Measurements from ENCODE around the gene NFATC2.

Gene NFATC2

GRCh38 chr20:51360451-51361201 lies 181.9 kb downstream of the NFATC2 start:
- H3K4me3 ChIP-seq (ENCODE audit: low read depth, low read length), result no peak overlapping the region
- no peak for TF ChIP-seq CTCF (IDR thresholded peaks at IDR 0.05; ENCODE audit: borderline replicate concordance, insufficient read depth, low read depth, low read length)

GRCh38 chr20:51359947-51360346 lies 182.6 kb downstream of the NFATC2 start:
- no peak for TF ChIP-seq CTCF (IDR thresholded peaks at IDR 0.05; ENCODE audit: borderline replicate concordance, insufficient read depth, low read depth, low read length)
- H3K4me3 ChIP-seq (ENCODE audit: low read depth, low read length), result no peak overlapping the region

GRCh38 chr20:51359401-51359800 lies 183.1 kb downstream of the NFATC2 start:
- TF ChIP-seq CTCF (IDR thresholded peaks at IDR 0.05; ENCODE audit: borderline replicate concordance, insufficient read depth, low read depth, low read length), result no peak
- no peak overlapping the region for H3K4me3 ChIP-seq (ENCODE audit: low read depth, low read length)

GRCh38 chr20:51358032-51358724 lies 184.3 kb downstream of the NFATC2 start:
- H3K4me3 ChIP-seq (ENCODE audit: low read depth, low read length), result no peak overlapping the region
- TF ChIP-seq CTCF (IDR thresholded peaks at IDR 0.05; ENCODE audit: borderline replicate concordance, insufficient read depth, low read depth, low read length), result no peak

- H3K4me3 ChIP-seq (ENCODE audit: low read depth, low read length), result no peak overlapping the region
- no peak for TF ChIP-seq CTCF (IDR thresholded peaks at IDR 0.05; ENCODE audit: borderline replicate concordance, insufficient read depth, low read depth, low read length)
These were observed 185.0 kb downstream of the NFATC2 start for GRCh38 chr20:51357543-51357942.

GRCh38 chr20:51356871-51357270 lies 185.6 kb downstream of the NFATC2 start:
- no peak overlapping the region for H3K4me3 ChIP-seq (ENCODE audit: low read depth, low read length)
- TF ChIP-seq CTCF (IDR thresholded peaks at IDR 0.05; ENCODE audit: borderline replicate concordance, insufficient read depth, low read depth, low read length), result no peak

Data from GM12875 (cell line).